Fibroblast of skin of abdomen (primary cell): ENCODE results near the gene EPS8.
A peak's percentile ranks its signal among the peaks of the same experiment; 100 is the strongest.

Source experiments
- DNase-seq: peaks from one replicate; pipeline ENCODE4 v3.0.0-alpha.2; 2013

EPS8 gene

DNA sequence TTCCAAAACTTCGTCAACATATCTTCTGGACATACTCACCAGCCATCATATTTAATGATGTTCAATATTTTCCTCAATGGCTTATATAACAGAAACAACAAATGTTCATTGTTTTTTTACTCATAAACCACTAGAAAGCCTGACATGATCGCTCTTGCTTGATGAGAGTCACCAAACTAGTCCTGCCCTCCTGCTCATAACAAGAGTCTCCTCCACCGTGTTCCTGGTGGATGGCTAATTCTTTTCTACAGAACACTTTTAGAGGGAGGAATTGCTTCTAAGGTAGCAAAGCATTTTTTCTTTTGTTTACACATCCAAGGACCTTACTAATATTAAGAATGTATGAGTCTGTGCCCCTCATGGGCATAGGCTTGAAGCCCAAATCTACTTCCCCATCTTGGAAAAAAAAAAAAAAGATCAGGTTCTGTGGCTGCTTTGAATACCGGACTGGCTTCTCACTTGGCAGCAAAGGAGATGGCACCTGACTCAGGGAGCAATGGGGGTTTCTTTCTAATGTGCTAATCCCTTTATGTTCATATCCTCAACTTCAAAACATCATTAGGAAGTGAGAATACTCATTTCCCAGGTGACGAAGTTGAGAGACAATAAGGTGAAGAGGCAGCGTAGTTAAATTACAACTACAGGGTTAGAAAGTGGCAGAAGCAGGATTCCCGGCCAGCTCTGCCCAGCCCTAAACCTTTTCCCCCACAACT lies 188.8 kb downstream of the EPS8 start:
- DNase-seq: no peak

GRCh38 chr12:15599266-15600037 lies 189.7 kb downstream of the EPS8 start:
- DNase-seq: peak; percentile 84

DNA sequence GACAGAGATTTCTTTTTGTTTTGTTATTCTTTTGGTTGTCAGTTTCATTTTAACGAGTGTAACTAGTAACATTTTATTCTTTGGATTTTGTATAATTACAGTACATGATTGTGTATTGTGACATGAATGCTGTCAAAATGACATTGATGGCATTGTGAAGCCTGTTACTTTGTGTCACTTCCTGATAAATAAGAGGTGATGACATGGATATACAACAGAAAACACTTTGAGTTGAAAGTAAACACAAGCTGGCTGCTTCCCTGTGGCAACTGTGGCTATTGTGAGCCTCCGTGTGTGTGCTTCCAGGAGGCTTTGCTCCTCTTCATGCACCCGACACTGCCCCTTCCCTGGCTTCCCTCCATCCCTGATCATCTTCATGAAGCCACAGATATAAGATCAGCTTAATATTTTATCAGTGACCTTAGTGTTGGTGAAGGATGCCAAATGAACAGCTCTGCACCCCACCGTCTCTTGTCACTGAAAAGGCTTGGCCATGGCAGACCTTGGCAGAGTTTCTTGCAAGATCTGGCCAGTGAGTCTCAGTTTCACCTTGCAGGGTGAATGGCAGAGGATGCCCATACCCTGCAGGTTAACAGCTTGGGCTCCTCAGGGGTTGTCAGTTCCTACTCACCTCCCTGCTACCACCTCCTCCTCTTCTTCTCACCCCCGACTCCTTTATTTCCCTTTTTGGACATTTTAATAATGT lies 191.9 kb downstream of the EPS8 start:
- no peak for DNase-seq

GRCh38 chr12:15596174-15596573 lies 193.0 kb downstream of the EPS8 start:
- DNase-seq: no peak

GRCh38 chr12:15592934-15593333 lies 196.3 kb downstream of the EPS8 start:
- no peak for DNase-seq

DNA sequence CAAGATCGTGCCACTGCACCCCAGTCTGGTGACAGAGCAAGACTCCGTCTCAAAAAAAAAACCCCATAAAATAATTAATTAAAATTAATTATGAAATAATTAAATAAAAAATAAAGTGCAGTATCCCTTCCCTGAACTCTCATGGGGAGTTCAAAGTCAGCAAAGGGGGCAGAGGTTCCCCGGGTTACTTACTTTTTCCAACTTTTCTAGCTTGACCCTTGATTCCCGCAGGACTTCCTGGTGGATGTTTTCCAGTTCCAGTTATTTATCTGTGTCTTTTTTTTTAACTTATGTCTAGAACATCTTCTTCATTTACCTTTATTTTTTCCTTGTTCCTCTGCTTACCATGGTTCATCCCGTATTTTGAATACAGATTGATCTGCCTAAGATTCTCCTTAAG lies 197.4 kb downstream of the EPS8 start:
- DNase-seq: no peak

GRCh38 chr12:15590180-15590826 lies 198.9 kb downstream of the EPS8 start:
- peak; percentile 69 for DNase-seq

- DNase-seq: no peak
Measured at GRCh38 chr12:15589328-15590032, 199.7 kb downstream of the EPS8 start.

DNA sequence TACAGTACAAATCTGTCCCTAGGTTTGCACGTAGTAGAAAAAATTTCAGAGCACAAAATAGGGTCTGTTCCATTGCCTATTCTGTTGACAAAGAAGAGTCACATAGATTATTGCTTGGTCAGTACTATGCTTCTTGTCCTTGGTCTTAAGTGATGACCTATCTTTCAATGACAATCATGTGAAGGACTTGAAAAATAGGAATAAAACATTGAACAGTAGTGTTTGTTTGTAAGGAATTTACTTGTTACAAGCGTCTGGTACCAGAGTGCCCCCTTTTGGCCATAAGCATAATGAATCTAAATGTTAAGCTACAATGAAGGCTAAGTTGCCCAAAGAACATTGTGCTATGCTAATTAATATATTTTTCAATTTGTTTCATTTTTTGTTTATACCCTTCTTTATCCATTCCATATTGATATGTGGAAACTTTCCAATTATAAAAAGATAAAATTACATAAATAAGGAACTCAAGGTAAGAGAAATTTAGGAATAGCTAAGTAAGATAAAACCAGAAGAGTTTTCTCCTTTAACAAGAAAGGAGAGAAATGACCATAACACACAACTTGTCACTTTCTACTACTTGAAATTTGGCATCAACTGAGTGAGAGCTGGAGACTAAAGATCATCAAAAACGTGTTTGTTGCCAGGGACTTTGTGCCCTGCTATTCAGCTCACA lies 204.7 kb downstream of the EPS8 start:
- DNase-seq: peak; percentile 63

DNA sequence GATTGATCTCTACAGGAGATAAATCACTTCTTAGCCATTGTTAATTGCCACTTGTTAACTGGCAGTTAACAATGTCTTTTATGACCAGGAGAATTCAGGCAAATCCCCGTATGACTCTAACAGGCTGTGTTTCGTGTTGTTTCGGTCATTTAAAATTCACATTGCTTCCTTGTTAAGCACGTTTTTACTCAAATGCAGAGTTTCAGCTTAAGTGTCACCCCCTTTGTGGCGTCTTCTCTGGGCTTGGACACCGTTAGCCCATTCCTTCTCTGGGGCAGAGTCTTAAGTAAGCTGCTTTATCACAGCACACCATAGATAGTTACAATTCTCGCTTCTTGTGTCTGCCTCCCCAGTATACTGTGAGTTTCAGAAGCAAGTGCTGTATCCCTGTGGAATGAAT lies 205.4 kb downstream of the EPS8 start:
- no peak for DNase-seq

- peak; percentile 52 for DNase-seq
Measured at GRCh38 chr12:15581006-15581405, 208.2 kb downstream of the EPS8 start.

GRCh38 chr12:15580431-15580830 lies 208.8 kb downstream of the EPS8 start:
- DNase-seq: no peak

- DNase-seq: peak; percentile 62
Measured at GRCh38 chr12:15575671-15576541, 213.3 kb downstream of the EPS8 start.

- no peak for DNase-seq
Measured at GRCh38 chr12:15574353-15574752, 214.8 kb downstream of the EPS8 start.
